Ovary (tissue), 9 donors: Measurements from ENCODE around the gene MPHOSPH6. TPM values are rescaled to one million over a fixed set of nuclear protein-coding genes. Genes with fewer than 3 reads are reported as not detected.

Source experiments
- DNase-seq, 5 donors: peaks; one replicate each; pipeline ENCODE4 v3.0.0-alpha.2; 2019 to 2020
- H3K27ac ChIP-seq, 2 donors: fragments of 200-600 bp; one replicate each; pipeline versions ENCODE4 v1.5.1 to v1.8.0; 2019 to 2022
- H3K27me3 ChIP-seq: fragments of 200-600 bp; one replicate; pipeline ENCODE4 v1.8.0; 2022
- H3K36me3 ChIP-seq: fragments of 200-600 bp; sonication (generic); one replicate; pipeline ENCODE4 v1.5.1; 2019
- H3K4me1 ChIP-seq: one replicate; pipeline ENCODE4 v1.8.1; 2013; ENCODE audit warnings: mild to moderate bottlenecking, moderate library complexity; ENCODE audit not compliant: insufficient read depth
- H3K4me3 ChIP-seq: fragments of 200-600 bp; sonication (generic); one replicate; pipeline ENCODE4 v1.5.1; 2017
- H3K9me3 ChIP-seq, 2 donors: fragments of 200-600 bp in 1 of 2; sonication (generic) in 1 of 2; one replicate each; pipeline versions ENCODE4 v1.5.1 to v1.8.1; 2013 to 2019; ENCODE audit warnings: mild to moderate bottlenecking in 1 of 2, moderate library complexity in 1 of 2
- EP300 ChIP-seq: sonication (generic); formaldehyde crosslinking; IDR thresholded peaks from one replicate; pipeline ENCODE4 v1.6.1; 2017; ENCODE audit warnings: antibody characterized with exemption
- POLR2A ChIP-seq: fragments of 450-650 bp; IDR thresholded peaks from one replicate; pipeline ENCODE4 v1.6.1; 2017; ENCODE audit warnings: antibody characterized with exemption, mild to moderate bottlenecking, moderate library complexity
- WGBS, 3 donors: extraction: QIAGEN DNeasy Blood & Tissue Kit in 1 of 3; methylation state at CpG; one replicate each; pipeline versions ENCODE4 v1.1.5 to v1.1.7; 2013 to 2017; 5-methylcytosine and 5-hydroxymethylcytosine counted together
- intact Hi-C, 4 donors: fragments of 100-400 bp; cut with DNase I; formaldehyde crosslinking; loops; one replicate each; pipeline versions ENCODE4 v1.11.0 to v1.15.1; 2022 to 2023
- polyA plus RNA-seq, 2 donors: library from polyadenylated mRNA; stranded (reverse); fragments of 200-250 nt in 1 of 2; fragments of 350-450 nt in 1 of 2; fragmentation: Illumina TruSeq in 1 of 2; extraction: RNeasy Lipid Tissue Mini Kit (QIAGEN cat#74804) in 1 of 2; gene quantifications; one replicate each; pipeline ENCODE4 v1.2.3, GENCODE V29; 2013 to 2014
- total RNA-seq, 7 donors: library from RNA; depleted of rRNA in 2 of 7; stranded (reverse); fragments of >200 nt in 2 of 7; fragmentation: NEBNext Ultra II Directional in 3 of 7; extraction: Animal tissue kit (Norgen Biotek cat#: 25700) in 3 of 7; gene quantifications; one replicate each; pipeline versions ENCODE4 v1.1.0 to v1.2.4, GENCODE V29; 2016 to 2023
- TF ChIP-seq, protein P1 (sequence below), 3 donors: fragments of 450-650 bp in 2 of 3; fragments of 200-600 bp in 1 of 3; IDR thresholded peaks; one replicate each; pipeline versions ENCODE4 v1.5.1 to v1.8.0; 2016 to 2022; ENCODE audit warnings: antibody characterized with exemption in 3 of 3, mild to moderate bottlenecking in 1 of 3
- donor health status: DM: no; HTN: no; CAD: no; lungs with moderate emphysema.
- donor health status: DM: no; HTN: no; CAD: no.
- donor health status: Bipolar disorder and iron deficiency.
- donor health status: DM: yes; HTN: yes; CAD: no.
- donor health status: DM: no; HTN: no; CAD: no.
- donor health status: DM: yes; HTN: yes; CAD: no.

MPHOSPH6 gene
- total and polyA plus RNA-seq, 9 donors, result 7.1 to 41.3 (median 14.4) TPM

DNA sequence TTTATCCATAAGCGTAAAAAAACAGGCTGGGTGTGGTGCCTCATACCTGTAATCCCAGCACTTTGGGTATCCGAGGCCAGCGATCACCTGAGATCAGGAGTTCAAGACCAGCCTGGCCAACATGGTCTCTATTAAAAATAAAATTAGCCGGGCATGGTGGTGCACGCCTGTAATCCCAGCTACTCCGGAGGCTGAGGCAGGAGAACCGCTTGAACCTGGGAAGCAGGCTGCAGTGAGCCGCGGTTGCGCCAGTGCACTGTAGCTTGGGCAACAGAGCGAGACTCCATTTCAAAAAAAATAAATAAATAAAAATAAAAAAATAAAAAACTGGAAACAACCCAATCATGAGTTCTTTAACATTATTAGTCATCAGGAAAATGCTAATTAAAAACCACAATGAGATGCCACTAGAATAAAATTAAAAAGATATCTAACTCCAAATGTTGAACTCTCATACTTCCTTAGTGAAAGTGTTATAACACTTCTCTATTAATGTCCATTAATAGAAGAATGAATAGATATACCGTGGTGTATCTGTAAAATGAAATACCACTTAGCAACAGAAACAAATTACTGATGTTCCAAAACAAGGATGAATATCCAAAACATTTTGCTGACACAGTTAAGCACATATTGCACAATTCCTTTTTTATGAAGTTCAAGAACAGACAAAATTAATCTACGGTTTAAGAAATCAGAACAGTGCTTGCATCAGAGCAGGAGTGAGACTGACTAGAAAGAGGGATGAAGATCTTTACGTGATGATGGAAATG is 13.1 kb downstream of the MPHOSPH6 start:
- peaks cover 4% of the 10 kb centered on the region for H3K4me1 ChIP-seq
- no peaks in the 10 kb centered on the region for H3K27me3 ChIP-seq
- TF ChIP-seq EP300, result no peak
- TF ChIP-seq, protein P1, sequence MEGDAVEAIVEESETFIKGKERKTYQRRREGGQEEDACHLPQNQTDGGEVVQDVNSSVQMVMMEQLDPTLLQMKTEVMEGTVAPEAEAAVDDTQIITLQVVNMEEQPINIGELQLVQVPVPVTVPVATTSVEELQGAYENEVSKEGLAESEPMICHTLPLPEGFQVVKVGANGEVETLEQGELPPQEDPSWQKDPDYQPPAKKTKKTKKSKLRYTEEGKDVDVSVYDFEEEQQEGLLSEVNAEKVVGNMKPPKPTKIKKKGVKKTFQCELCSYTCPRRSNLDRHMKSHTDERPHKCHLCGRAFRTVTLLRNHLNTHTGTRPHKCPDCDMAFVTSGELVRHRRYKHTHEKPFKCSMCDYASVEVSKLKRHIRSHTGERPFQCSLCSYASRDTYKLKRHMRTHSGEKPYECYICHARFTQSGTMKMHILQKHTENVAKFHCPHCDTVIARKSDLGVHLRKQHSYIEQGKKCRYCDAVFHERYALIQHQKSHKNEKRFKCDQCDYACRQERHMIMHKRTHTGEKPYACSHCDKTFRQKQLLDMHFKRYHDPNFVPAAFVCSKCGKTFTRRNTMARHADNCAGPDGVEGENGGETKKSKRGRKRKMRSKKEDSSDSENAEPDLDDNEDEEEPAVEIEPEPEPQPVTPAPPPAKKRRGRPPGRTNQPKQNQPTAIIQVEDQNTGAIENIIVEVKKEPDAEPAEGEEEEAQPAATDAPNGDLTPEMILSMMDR (IDR thresholded peaks at IDR 0.05), result no peak
- TF ChIP-seq POLR2A, result no peak
- peak in 2 of 5 donors; percentile 10 to 27 for DNase-seq
- intact Hi-C loops, result no loop called here
- H3K36me3 ChIP-seq, result no peaks in the 10 kb centered on the region
- H3K9me3 ChIP-seq, result no peaks in the 10 kb centered on the region
- H3K4me3 ChIP-seq, result no peak overlapping the region
- H3K27ac ChIP-seq, result no peak overlapping the region
- 73 to 80% (median 75%) methylated on average over 14 of the region's 14 CpGs for WGBS, 3 donors

DNA sequence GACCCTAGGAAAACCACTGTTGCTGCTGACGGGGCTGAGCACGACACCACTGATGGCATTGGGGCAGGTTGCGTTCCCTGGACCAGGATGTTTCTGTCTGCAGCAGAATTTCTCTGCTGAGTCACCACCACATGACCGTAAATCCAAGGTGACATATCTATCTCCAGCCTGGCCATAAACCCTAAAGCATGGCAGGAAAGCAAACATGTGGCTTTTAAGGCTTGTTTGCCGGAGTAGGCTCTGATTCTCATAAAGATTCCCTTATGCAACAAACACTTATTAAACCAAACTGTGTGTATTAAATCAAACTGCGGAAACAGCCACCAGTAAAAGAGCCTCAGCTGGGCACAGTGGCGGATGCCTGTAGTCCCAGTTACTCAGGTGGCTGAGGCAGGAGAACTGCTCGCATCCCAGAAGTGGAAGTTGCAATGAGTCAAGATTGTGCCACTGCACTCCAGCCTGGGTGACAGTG is 17.3 kb downstream of the MPHOSPH6 start:
- Histone ChIP-seq H3K9me3 (no peaks in the 10 kb centered on the region), H3K27ac (no peak overlapping the region), H3K27me3 (no peaks in the 10 kb centered on the region), H3K36me3 (no peaks in the 10 kb centered on the region), H3K4me1 (peaks cover 3% of the 10 kb centered on the region), H3K4me3 (no peak overlapping the region)
- TF ChIP-seq, protein P1 (IDR thresholded peaks at IDR 0.05), result no peak
- no peak for TF ChIP-seq POLR2A
- TF ChIP-seq EP300, result no peak
- no peak for DNase-seq
- WGBS, 3 donors, result 86 to 92% (median 91%) methylated on average over 8 of the region's 8 CpGs
- intact Hi-C loops, result no loop called here

DNA sequence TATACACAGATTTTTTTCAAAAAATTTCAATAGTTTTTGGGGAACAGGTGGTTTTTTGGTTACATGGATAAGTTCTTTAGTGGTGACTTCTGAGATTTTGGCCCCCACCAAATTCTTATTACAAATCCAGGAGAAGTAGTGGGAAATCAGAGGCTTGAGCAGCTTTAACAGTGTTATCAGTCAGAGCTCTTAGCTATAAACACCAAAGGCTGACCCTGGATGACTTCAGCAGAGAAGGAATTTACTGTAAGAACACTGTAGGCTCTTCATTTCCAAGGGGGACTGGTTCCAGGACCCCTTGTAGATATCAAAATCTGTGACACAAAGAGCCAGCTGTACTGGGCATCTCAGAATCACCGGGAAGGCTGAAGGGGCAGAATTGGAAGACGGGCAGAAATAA is 17.8 kb downstream of the MPHOSPH6 start:
- DNase-seq, result no peak
- Histone ChIP-seq H3K27me3 (no peaks in the 10 kb centered on the region), H3K36me3 (no peaks in the 10 kb centered on the region), H3K4me3 (no peak overlapping the region), H3K27ac (no peak overlapping the region), H3K9me3 (no peaks in the 10 kb centered on the region), H3K4me1 (no peaks in the 10 kb centered on the region)
- 88 to 96% (median 95%) methylated on average over 2 of the region's 2 CpGs for WGBS, 3 donors
- intact Hi-C loops, result no loop called here
- no peak for TF ChIP-seq EP300
- TF ChIP-seq, protein P1 (IDR thresholded peaks at IDR 0.05), result no peak
- TF ChIP-seq POLR2A, result no peak

DNA sequence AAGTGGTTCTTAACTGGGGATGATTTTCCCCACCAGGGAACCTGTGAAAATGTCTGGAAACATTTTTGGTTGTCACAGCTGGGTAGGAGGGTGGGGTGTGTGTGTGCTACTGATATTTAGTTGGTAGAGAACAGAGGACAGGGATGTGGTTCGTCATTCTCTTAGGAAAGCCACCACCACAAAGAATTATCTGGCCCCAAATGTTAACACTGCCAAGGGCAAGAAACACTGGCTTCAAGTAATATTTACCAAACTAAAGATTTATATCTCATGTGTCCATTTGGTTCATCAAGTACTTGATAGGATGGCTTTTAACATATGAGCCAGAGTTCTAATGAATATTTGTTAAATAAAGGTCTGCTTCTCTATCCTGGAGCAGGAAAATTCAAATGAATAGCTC is 19.5 kb downstream of the MPHOSPH6 start:
- H3K27ac ChIP-seq, result no peak overlapping the region
- TF ChIP-seq POLR2A, result no peak
- TF ChIP-seq, protein P1 (IDR thresholded peaks at IDR 0.05), result no peak
- no peak for TF ChIP-seq EP300
- H3K36me3 ChIP-seq, result no peaks in the 10 kb centered on the region
- H3K27me3 ChIP-seq, result no peaks in the 10 kb centered on the region
- intact Hi-C loops, result no loop called here
- H3K4me1 ChIP-seq, result no peaks in the 10 kb centered on the region
- no peak overlapping the region for H3K4me3 ChIP-seq
- no peaks in the 10 kb centered on the region for H3K9me3 ChIP-seq
- no peak for DNase-seq
- 83 to 100% (median 90%) methylated on average over 1 of the region's 1 CpG for WGBS, 3 donors
